DND-41 (cell line): ENCODE results near the gene PPDPF.
"Not testable (repeated sequence)": the region's sequence is repeated elsewhere in the genome, so short reads cannot be mapped to it uniquely, and the experiment has no call there.

Source experiments
- ATAC-seq: fragments of 200-7000 bp; cut with Tn5 transposase; 3 replicates; pipeline ENCODE4 v1.9.1; 2021; ENCODE audit warnings: low read depth; ENCODE audit not compliant: insufficient read depth
- DNase-seq: peaks from one replicate; pipeline ENCODE4 v3.0.0-alpha.2; 2020
- H2AFZ ChIP-seq: 2 replicates; pipeline ENCODE4 v1.6.0; 2012; ENCODE audit warnings: low read depth, low read length
- H3K27ac ChIP-seq: 2 replicates; pipeline ENCODE4 v1.5.1; 2012; ENCODE audit warnings: low read length, inconsistent platforms
- H3K27me3 ChIP-seq: fragments of 200-600 bp; sonication (generic); 2 replicates; pipeline ENCODE4 v1.6.0; 2012; ENCODE audit warnings: low read length, mild to moderate bottlenecking, inconsistent platforms; ENCODE audit not compliant: insufficient read depth, poor library complexity
- H3K36me3 ChIP-seq: 2 replicates; pipeline ENCODE4 v1.5.1; 2012; ENCODE audit warnings: low read length, inconsistent platforms; ENCODE audit not compliant: insufficient read depth
- H3K4me1 ChIP-seq: 2 replicates; pipeline ENCODE4 v1.5.1; 2012; ENCODE audit warnings: mild to moderate bottlenecking, low read length; ENCODE audit not compliant: insufficient read depth
- H3K4me2 ChIP-seq: 2 replicates; pipeline ENCODE4 v1.6.0; 2012; ENCODE audit warnings: mild to moderate bottlenecking, moderate library complexity, low read length, inconsistent platforms; ENCODE audit not compliant: insufficient read depth
- H3K4me3 ChIP-seq, 2 experiments: fragments of 200-600 bp in 1 of 2; shearing (Covaris generic) in 1 of 2; 2 replicates each; pipeline ENCODE4 v1.5.1; 2012 to 2016; ENCODE audit warnings: inconsistent platforms in 2 of 2, low read length in 2 of 2, mild to moderate bottlenecking in 2 of 2, low read depth in 1 of 2, moderate library complexity in 1 of 2
- H3K79me2 ChIP-seq: 2 replicates; pipeline ENCODE4 v1.6.0; 2012; ENCODE audit warnings: low read length, inconsistent platforms; ENCODE audit not compliant: insufficient read depth
- H3K9ac ChIP-seq: 2 replicates; pipeline ENCODE4 v1.6.0; 2012; ENCODE audit warnings: low read depth, mild to moderate bottlenecking, inconsistent platforms, low read length, moderate library complexity
- H3K9me3 ChIP-seq: 2 replicates; pipeline ENCODE4 v1.5.1; 2012; ENCODE audit warnings: low read length, moderate library complexity, mild to moderate bottlenecking, inconsistent platforms; ENCODE audit not compliant: insufficient read depth, severe bottlenecking
- H4K20me1 ChIP-seq: 2 replicates; pipeline ENCODE4 v1.6.0; 2012; ENCODE audit warnings: low read length; ENCODE audit not compliant: insufficient read depth
- CTCF ChIP-seq: IDR thresholded peaks from 2 replicates; pipeline ENCODE4 v1.5.1; 2012; ENCODE audit warnings: borderline replicate concordance, low read length, moderate library complexity, mild to moderate bottlenecking; ENCODE audit not compliant: poor library complexity, severe bottlenecking; ENCODE audit errors: extremely low read depth
- EZH2 ChIP-seq: IDR thresholded peaks from 3 replicates; pipeline ENCODE4 v1.6.1; 2012; ENCODE audit warnings: borderline replicate concordance, low read depth, mild to moderate bottlenecking, moderate library complexity, low read length, inconsistent platforms; ENCODE audit not compliant: severe bottlenecking

PPDPF gene

GRCh38 chr20:63475209-63475608, 45.4 kb upstream of the PPDPF start:
- H3K9ac ChIP-seq = no peak overlapping the region
- no peak overlapping the region for H2AFZ ChIP-seq
- peak; percentile 67 for ATAC-seq
- no peaks in the 10 kb centered on the region for H3K36me3 ChIP-seq
- H3K27me3 ChIP-seq = peaks cover 3% of the 10 kb centered on the region
- H3K4me2 ChIP-seq = no peak overlapping the region
- H4K20me1 ChIP-seq = peaks cover 20% of the 10 kb centered on the region
- H3K9me3 ChIP-seq = no peaks in the 10 kb centered on the region
- peak; percentile 37 for DNase-seq
- no peaks in the 10 kb centered on the region for H3K79me2 ChIP-seq
- H3K27ac ChIP-seq = no peak overlapping the region
- H3K4me3 ChIP-seq = no peak overlapping the region
- H3K4me1 ChIP-seq = no peaks in the 10 kb centered on the region
- no peak for TF ChIP-seq EZH2

DNA sequence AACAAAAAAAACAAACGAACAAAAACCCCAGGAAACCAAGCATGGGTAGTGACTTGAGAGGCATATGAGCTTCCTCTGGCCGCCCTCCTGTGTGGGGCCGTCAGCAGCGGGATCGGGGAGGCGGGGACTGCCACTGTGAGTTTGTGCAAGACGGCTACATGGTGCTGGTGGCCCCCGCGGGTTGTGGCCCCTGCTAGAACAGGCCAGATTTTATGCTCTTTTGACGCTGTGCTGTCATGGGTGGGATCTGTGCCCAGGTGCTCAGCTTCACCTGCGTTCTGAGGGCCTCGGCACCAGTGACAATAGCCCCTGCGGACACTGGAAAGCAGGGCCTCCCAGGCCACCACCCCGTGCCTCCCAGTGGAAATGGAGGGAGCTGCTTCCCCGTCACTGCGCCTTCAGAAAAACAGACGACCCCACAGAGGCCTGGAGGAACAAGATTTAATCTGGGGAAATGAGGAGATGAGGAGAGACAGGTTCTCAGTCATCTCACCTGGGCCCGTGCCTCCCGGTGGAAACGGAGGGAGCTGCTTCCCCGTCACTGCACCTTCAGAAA, 43.4 kb upstream of the PPDPF start:
- TF ChIP-seq CTCF (no peak), EZH2 (no peak)
- Histone ChIP-seq H3K36me3 (no peaks in the 10 kb centered on the region), H4K20me1 (peaks cover 16% of the 10 kb centered on the region), H3K4me3 (no peak overlapping the region), H3K4me2 (no peak overlapping the region), H3K9me3 (no peaks in the 10 kb centered on the region), H3K9ac (no peak overlapping the region), H2AFZ (no peak overlapping the region), H3K79me2 (no peaks in the 10 kb centered on the region), H3K27ac (no peak overlapping the region), H3K4me1 (no peaks in the 10 kb centered on the region), H3K27me3 (peaks cover 3% of the 10 kb centered on the region)
- no peak for DNase-seq
- ATAC-seq = no peak

GRCh38 chr20:63477944-63478343, 42.6 kb upstream of the PPDPF start:
- DNase-seq (no peak), ATAC-seq (no peak)
- H3K9me3 ChIP-seq = no peaks in the 10 kb centered on the region
- no peak overlapping the region for H2AFZ ChIP-seq
- no peaks in the 10 kb centered on the region for H3K36me3 ChIP-seq
- no peak overlapping the region for H3K27ac ChIP-seq
- no peaks in the 10 kb centered on the region for H3K4me1 ChIP-seq
- H4K20me1 ChIP-seq = peaks cover 17% of the 10 kb centered on the region
- H3K9ac ChIP-seq = no peak overlapping the region
- no peaks in the 10 kb centered on the region for H3K79me2 ChIP-seq
- H3K4me3 ChIP-seq = no peak overlapping the region
- no peak overlapping the region for H3K4me2 ChIP-seq
- TF ChIP-seq CTCF (no peak), EZH2 (no peak)
- H3K27me3 ChIP-seq = peaks cover 3% of the 10 kb centered on the region

DNA sequence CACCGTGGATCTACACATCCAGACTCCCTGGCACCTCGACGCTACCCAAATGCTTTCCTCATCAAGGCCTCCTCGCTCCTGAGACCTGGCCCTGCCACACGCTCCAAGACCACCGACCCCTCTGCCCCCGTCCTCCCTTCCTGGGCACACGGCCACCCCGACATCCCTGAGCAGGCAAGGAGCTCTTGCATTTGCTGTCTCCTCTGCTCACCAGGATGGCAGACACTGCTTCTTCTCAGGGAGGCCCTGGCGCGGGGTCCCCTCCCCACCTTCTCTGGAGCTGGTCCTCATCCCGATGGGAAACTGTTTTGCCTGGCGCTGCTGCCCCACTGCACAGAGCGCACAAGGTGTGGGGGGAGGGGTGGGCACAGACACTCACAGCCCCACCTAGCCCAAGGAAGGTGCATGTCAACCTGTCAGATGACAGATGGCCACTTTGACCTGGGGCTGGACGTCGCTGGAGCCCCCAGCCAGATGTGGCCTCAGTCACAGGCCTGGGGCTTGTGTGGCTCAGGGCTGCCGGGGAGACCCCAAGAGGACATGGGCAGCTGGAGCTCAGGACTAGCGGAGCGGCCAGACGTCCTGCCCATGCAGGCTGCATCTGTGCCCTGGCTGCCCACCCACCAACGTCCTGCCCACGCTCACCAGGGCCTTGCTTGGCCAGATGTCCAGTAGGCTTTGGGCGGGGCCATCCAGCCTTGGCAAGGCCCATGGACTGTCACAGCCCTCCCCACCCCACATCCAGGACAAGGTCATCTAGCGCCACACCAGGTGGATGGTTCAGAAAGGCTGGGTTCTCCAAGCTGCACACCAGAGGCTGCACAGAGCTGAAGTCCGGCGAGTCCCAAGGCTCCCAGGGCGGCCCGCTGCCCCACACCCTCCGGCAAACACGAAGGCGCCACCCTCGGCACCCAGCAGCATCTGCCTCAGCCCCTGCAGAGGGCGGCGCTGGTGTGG, 41.9 kb upstream of the PPDPF start:
- Histone ChIP-seq H3K27me3 (peaks cover 3% of the 10 kb centered on the region), H3K4me1 (no peaks in the 10 kb centered on the region), H3K9me3 (no peaks in the 10 kb centered on the region), H2AFZ (no peak overlapping the region), H4K20me1 (peaks cover 16% of the 10 kb centered on the region; the same call in 1 of the 2 replicates), H3K36me3 (no peaks in the 10 kb centered on the region), H3K27ac (no peak overlapping the region), H3K4me3 (no peak overlapping the region), H3K4me2 (no peak overlapping the region), H3K9ac (no peak overlapping the region), H3K79me2 (no peaks in the 10 kb centered on the region)
- DNase-seq (no peak), ATAC-seq (no peak)
- TF ChIP-seq EZH2 (no peak), CTCF (no peak)

- H2AFZ ChIP-seq, H3K79me2 ChIP-seq, H3K9me3 ChIP-seq, ATAC-seq, H3K9ac ChIP-seq, H3K36me3 ChIP-seq, H3K4me2 ChIP-seq, DNase-seq, H3K27me3 ChIP-seq, H3K4me1 ChIP-seq, H3K27ac ChIP-seq, H3K4me3 ChIP-seq: not testable (repeated sequence)
- peaks cover 13% of the 10 kb centered on the region; the same call in 1 of the 2 replicates for H4K20me1 ChIP-seq
Observed at GRCh38 chr20:63479695-63480419, 40.7 kb upstream of the PPDPF start.
